Heart left ventricle (tissue), 13 donors: ENCODE results near the gene MYMK.

Source experiments
- CTCF ChIP-seq, 12 donors: fragments of 200-600 bp; sonication (generic) in 4 of 12; IDR thresholded peaks; one replicate each; pipeline versions ENCODE4 v1.5.0 to v1.8.0; 2018 to 2022; ENCODE audit warnings: antibody characterized with exemption in 12 of 12, mild to moderate bottlenecking in 5 of 12
- POLR2A ChIP-seq, 2 donors: fragments of 450-650 bp; IDR thresholded peaks; one replicate each; pipeline ENCODE4 v1.6.1; 2017; ENCODE audit warnings: antibody characterized with exemption in 2 of 2, mild to moderate bottlenecking in 2 of 2, moderate library complexity in 2 of 2
- donor health status: ischemic (EF 13 %, LVEDD 7.1; RV severe dilation, severe dysfunction).
- donor health status: DM: no; HTN: yes; CAD: no.
- donor health status: DM: no; HTN: no; CAD: no.
- donor health status: ischemic (EF 25% LVEDD 6.9; RV normal size, moderate dysfunction).
- donor health status: ischemic (EF 25% LVEDD 5.7; RV mildly dilated, moderate dysfunction).
- donor health status: ischemic (EF 35%, LVEDD 5.7; RV mildly dilated, moderate dysfunction).
- donor health status: nonischemic (EF 11% LVEDD 7.7; RV severe dilation, severe dysfunction).
- donor health status: DM: yes; HTN: yes; CAD: no.
- donor health status: PGD.
- donor health status: ischemic (EF 29% LVEDD 5.4; RV normal size, mild dysfunction).
- donor health status: nonischemic (EF 23%, LVEDD 6.1; RV moderate dilation, normal function).

- no peak for TF ChIP-seq POLR2A (IDR thresholded peaks at IDR 0.05)
- TF ChIP-seq CTCF (IDR thresholded peaks at IDR 0.05) = no peak
Observed at GRCh38 chr9:133531293-133531692, 6.5 kb upstream of the MYMK start.
